ENCODE results near the gene LLCFC1. TPM values are rescaled to one million over a fixed set of nuclear protein-coding genes. Genes with fewer than 3 reads are reported as not detected.

Gene LLCFC1
- polyA plus RNA-seq, 1 donor from 2014 or later = not detected

DNA sequence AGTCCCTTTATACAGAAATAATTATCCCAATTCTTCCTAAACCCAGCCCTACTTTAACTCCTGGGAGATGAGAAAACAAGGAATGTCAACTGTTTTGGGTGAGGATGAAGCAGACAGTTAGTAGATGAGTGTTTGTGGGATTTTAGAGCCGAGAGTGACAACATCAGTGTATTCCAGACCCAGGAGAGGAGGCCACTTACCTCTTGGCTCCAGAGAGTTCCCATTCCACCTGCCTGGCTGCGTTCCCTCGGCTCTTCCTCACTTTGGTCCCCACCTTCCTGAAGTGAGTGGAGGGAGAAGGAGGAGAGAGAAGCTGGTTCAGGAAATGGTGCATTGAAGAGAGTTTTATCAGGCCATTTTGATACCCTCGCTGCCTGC, 22.3 kb downstream of the LLCFC1 start:
- no peaks in the 10 kb centered on the region for H3K36me3 ChIP-seq (ENCODE audit: insufficient read depth, low read length)
- no peak overlapping the region for H3K27ac ChIP-seq (ENCODE audit: low read length)
- no peaks in the 10 kb centered on the region for H3K9me2 ChIP-seq (ENCODE audit: insufficient read depth, low read length)
- H2AFZ ChIP-seq (ENCODE audit: low read depth, low read length) = no peak overlapping the region
- no peak overlapping the region for H3K9ac ChIP-seq (ENCODE audit: low read length)
- no peaks in the 10 kb centered on the region for H3K79me2 ChIP-seq (replicated peaks; ENCODE audit: insufficient read depth, low read length)
- peaks cover 6% of the 10 kb centered on the region for H3K27me3 ChIP-seq (ENCODE audit: insufficient read depth, low read depth, low read length)
- H4K20me1 ChIP-seq (ENCODE audit: insufficient read depth) = no peaks in the 10 kb centered on the region
- no peak overlapping the region for H3K4me3 ChIP-seq (ENCODE audit: low read length)
- TF ChIP-seq SMC3 (conservative IDR thresholded peaks at IDR 0.05; ENCODE audit: poor library complexity) (no peak), EZH2 (IDR thresholded peaks at IDR 0.05; ENCODE audit: borderline replicate concordance, insufficient read depth, low read length, poor library complexity, severe bottlenecking) (no peak), TAF1 (IDR thresholded peaks at IDR 0.05; ENCODE audit: low read depth) (no peak), MXI1 (conservative IDR thresholded peaks at IDR 0.05; ENCODE audit: poor library complexity, severe bottlenecking) (no peak), POLR2AphosphoS5 (IDR thresholded peaks at IDR 0.05) (no peak), RAD21 (conservative IDR thresholded peaks at IDR 0.05) (no peak), EP300 (conservative IDR thresholded peaks at IDR 0.05; ENCODE audit: poor library complexity, severe bottlenecking) (no peak)
- TF ChIP-seq, protein P1, sequence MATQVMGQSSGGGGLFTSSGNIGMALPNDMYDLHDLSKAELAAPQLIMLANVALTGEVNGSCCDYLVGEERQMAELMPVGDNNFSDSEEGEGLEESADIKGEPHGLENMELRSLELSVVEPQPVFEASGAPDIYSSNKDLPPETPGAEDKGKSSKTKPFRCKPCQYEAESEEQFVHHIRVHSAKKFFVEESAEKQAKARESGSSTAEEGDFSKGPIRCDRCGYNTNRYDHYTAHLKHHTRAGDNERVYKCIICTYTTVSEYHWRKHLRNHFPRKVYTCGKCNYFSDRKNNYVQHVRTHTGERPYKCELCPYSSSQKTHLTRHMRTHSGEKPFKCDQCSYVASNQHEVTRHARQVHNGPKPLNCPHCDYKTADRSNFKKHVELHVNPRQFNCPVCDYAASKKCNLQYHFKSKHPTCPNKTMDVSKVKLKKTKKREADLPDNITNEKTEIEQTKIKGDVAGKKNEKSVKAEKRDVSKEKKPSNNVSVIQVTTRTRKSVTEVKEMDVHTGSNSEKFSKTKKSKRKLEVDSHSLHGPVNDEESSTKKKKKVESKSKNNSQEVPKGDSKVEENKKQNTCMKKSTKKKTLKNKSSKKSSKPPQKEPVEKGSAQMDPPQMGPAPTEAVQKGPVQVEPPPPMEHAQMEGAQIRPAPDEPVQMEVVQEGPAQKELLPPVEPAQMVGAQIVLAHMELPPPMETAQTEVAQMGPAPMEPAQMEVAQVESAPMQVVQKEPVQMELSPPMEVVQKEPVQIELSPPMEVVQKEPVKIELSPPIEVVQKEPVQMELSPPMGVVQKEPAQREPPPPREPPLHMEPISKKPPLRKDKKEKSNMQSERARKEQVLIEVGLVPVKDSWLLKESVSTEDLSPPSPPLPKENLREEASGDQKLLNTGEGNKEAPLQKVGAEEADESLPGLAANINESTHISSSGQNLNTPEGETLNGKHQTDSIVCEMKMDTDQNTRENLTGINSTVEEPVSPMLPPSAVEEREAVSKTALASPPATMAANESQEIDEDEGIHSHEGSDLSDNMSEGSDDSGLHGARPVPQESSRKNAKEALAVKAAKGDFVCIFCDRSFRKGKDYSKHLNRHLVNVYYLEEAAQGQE (IDR thresholded peaks at IDR 0.05; ENCODE audit: borderline replicate concordance) = no peak
- TF ChIP-seq, protein P2, sequence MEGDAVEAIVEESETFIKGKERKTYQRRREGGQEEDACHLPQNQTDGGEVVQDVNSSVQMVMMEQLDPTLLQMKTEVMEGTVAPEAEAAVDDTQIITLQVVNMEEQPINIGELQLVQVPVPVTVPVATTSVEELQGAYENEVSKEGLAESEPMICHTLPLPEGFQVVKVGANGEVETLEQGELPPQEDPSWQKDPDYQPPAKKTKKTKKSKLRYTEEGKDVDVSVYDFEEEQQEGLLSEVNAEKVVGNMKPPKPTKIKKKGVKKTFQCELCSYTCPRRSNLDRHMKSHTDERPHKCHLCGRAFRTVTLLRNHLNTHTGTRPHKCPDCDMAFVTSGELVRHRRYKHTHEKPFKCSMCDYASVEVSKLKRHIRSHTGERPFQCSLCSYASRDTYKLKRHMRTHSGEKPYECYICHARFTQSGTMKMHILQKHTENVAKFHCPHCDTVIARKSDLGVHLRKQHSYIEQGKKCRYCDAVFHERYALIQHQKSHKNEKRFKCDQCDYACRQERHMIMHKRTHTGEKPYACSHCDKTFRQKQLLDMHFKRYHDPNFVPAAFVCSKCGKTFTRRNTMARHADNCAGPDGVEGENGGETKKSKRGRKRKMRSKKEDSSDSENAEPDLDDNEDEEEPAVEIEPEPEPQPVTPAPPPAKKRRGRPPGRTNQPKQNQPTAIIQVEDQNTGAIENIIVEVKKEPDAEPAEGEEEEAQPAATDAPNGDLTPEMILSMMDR (IDR thresholded peaks at IDR 0.05; ENCODE audit: poor library complexity, severe bottlenecking) = no peak
- H3F3A ChIP-seq (ENCODE audit: insufficient read depth, low read length, poor library complexity, severe bottlenecking) = no peaks in the 10 kb centered on the region
- H3K4me2 ChIP-seq (ENCODE audit: low read length) = no peak overlapping the region
- no peaks in the 10 kb centered on the region for H3K9me3 ChIP-seq (ENCODE audit: low read length)

DNA sequence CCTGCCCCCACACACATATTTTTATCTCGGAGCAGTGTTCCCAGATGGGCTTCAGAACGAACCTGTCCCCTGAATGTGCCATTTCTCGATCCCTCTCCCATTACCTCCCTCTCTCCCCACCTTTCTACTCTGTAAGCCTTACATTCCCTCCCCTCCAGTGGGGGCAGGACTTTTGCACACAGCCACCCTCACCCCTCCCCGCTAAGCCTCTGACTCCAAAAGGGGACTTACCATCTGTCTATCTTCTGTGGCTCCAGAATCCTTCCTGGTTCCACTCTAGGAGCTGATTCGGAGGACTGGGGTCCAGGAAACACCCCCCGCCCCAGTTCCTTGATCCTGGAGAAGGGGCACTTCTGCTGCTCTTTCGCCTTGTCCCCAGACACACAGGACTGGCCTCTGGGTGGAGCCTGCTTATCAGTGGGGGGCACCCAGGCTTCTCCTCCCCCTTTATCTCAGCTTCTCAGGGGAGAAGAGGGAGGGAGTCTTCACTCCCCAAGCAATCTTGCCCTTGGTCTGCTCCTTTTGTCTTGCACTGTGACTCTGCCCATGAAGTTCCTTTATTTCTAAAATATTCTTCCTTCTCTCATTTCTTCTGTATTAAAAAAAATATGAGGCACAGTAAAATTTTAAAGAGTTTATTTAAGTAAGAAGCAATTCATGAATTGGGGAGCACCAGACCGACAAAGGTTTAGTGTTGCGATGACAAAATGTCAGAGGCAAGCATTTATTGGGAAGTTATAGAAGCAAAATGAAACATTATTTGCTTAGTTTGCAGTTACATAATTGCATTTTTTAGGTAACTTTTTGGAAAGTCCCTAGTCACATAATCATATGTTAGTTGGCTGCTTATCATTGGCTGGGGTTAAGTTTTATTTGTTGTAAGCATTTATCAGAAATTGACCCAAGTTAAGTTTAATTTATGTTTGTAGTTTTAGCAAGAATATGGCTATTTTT, 23.0 kb downstream of the LLCFC1 start, which contains the start of gene KEL:
Gene KEL, minus strand, starts transcription at position 391 of the 954 bp plus-strand sequence. Its CDS starts 157 bp downstream, at position 234.
- Histone ChIP-seq H3K9ac (ENCODE audit: low read length) (no peak within 1 kb of the TSS), H3K36me3 (ENCODE audit: insufficient read depth, low read length) (no peaks in the 10 kb centered on the region), H3K9me3 (ENCODE audit: low read length) (no peaks in the 10 kb centered on the region), H3K4me2 (ENCODE audit: low read length) (no peak within 1 kb of the TSS), H3K79me2 (replicated peaks; ENCODE audit: insufficient read depth, low read length) (no peaks in the 10 kb centered on the region), H3K9me2 (ENCODE audit: insufficient read depth, low read length) (no peaks in the 10 kb centered on the region), H4K20me1 (ENCODE audit: insufficient read depth) (no peaks in the 10 kb centered on the region), H3K27me3 (ENCODE audit: insufficient read depth, low read depth, low read length) (peaks cover 6% of the 10 kb centered on the region), H3F3A (ENCODE audit: insufficient read depth, low read length, poor library complexity, severe bottlenecking) (no peaks in the 10 kb centered on the region), H3K4me3 (ENCODE audit: low read length) (no peak within 1 kb of the TSS), H2AFZ (ENCODE audit: low read depth, low read length) (no peak within 1 kb of the TSS), H3K27ac (ENCODE audit: low read length) (no peak within 1 kb of the TSS)
- TF ChIP-seq EP300 (conservative IDR thresholded peaks at IDR 0.05; ENCODE audit: poor library complexity, severe bottlenecking) (no peak), POLR2AphosphoS5 (IDR thresholded peaks at IDR 0.05) (no peak), MXI1 (conservative IDR thresholded peaks at IDR 0.05; ENCODE audit: poor library complexity, severe bottlenecking) (no peak), TAF1 (IDR thresholded peaks at IDR 0.05; ENCODE audit: low read depth) (no peak), RAD21 (conservative IDR thresholded peaks at IDR 0.05) (no peak), SMC3 (conservative IDR thresholded peaks at IDR 0.05; ENCODE audit: poor library complexity) (no peak), EZH2 (IDR thresholded peaks at IDR 0.05; ENCODE audit: borderline replicate concordance, insufficient read depth, low read length, poor library complexity, severe bottlenecking) (no peak)
- TF ChIP-seq, protein P1 (IDR thresholded peaks at IDR 0.05; ENCODE audit: borderline replicate concordance) = no peak
- TF ChIP-seq, protein P2 (IDR thresholded peaks at IDR 0.05; ENCODE audit: poor library complexity, severe bottlenecking) = no peak
